ENCODE data around the gene ORAI2. TPM values are rescaled to one million over a fixed set of nuclear protein-coding genes. Genes with fewer than 3 reads are reported as not detected.

The ORAI2 gene
- total RNA-seq, 4 donors from 2014 or later = 4.4 to 18.6 (median 7.7) TPM

- DNase-seq (ENCODE audit: low spot score in 2 of 2) = no peak
- no peak overlapping the region for H3K27ac ChIP-seq
- TF ChIP-seq CTCF (IDR thresholded peaks at IDR 0.05) (no peak), POLR2A (IDR thresholded peaks at IDR 0.05) (no peak), EP300 (IDR thresholded peaks at IDR 0.05) (no peak)
Measured at GRCh38 chr7:102439963-102440795, 6.8 kb downstream of the ORAI2 start.

GRCh38 chr7:102444961-102445673 is 11.7 kb downstream of the ORAI2 start:
- H3K27ac ChIP-seq = no peak overlapping the region
- DNase-seq (ENCODE audit: low spot score in 2 of 2) = no peak
- 90 to 93% methylated on average over 17 of the region's 17 CpGs for WGBS, 2 donors

More at GRCh38 chr7:102439963-102440795, 6.8 kb downstream of the ORAI2 start:
- Histone ChIP-seq H3K9me3 (no peaks in the 10 kb centered on the region), H3K4me1 (no peaks in the 10 kb centered on the region), H3K36me3 (peaks cover 0 to 58% (median 0%) of the 10 kb centered on the region in 3 donors), H3K27me3 (no peaks in the 10 kb centered on the region), H3K4me3 (no peak overlapping the region)
- 68 to 76% methylated on average over 17 of the region's 17 CpGs for WGBS, 2 donors

DNA sequence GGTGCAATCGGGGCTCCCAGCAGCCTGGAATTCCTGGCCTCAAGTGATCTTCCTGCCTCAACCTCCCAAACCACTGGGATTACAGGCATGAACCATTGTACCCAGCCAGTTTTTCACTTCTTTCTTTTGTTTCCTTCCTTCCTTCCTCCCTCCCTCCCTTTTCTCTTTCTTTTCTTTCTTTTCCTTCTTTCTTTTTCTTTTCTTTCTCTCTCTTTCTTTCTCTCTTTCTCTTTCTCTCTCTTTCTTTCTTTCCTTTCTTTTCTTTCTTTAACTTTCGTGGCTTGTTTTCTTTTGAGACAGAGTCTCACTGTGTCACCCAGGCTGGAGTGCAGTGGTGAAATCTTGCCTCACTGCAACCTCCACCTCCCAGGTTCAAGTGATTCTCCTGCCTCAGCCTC is 12.3 kb downstream of the ORAI2 start:
- peaks cover 0 to 69% (median 8%) of the 10 kb centered on the region in 3 donors for H3K36me3 ChIP-seq
- 88 to 94% methylated on average over 2 of the region's 2 CpGs for WGBS, 2 donors

More at GRCh38 chr7:102444961-102445673, 11.7 kb downstream of the ORAI2 start:
- H3K4me3 ChIP-seq = no peak overlapping the region
- no peaks in the 10 kb centered on the region for H3K27me3 ChIP-seq
- peaks cover 0 to 75% (median 8%) of the 10 kb centered on the region in 3 donors for H3K36me3 ChIP-seq
- no peaks in the 10 kb centered on the region for H3K4me1 ChIP-seq
- no peak for TF ChIP-seq CTCF (IDR thresholded peaks at IDR 0.05)
- no peak for TF ChIP-seq POLR2A (IDR thresholded peaks at IDR 0.05)
- no peak for TF ChIP-seq EP300 (IDR thresholded peaks at IDR 0.05)
- H3K9me3 ChIP-seq = no peaks in the 10 kb centered on the region

DNA sequence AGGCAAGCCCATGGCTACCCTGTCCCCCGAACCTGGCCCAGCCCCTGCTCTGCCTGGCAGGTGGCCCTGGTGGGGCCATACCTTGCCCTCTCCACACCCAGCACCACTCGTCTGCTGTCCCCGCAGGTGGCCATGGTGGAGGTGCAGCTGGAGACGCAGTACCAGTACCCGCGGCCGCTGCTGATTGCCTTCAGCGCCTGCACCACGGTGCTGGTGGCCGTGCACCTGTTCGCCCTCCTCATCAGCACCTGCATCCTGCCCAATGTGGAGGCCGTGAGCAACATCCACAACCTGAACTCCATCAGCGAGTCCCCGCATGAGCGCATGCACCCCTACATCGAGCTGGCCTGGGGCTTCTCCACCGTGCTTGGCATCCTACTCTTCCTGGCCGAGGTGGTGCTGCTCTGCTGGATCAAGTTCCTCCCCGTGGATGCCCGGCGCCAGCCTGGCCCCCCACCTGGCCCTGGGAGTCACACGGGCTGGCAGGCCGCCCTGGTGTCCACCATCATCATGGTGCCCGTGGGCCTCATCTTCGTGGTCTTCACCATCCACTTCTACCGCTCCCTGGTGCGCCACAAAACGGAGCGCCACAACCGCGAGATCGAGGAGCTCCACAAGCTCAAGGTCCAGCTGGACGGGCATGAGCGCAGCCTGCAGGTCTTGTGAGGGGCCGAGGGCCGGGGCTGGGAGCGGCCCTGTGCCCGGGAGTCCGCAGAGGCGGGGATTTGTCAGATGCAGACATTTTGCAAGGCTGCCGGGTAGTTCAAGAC is 13.2 kb downstream of the ORAI2 start:
- no peak for TF ChIP-seq POLR2A (IDR thresholded peaks at IDR 0.05)
- TF ChIP-seq CTCF (IDR thresholded peaks at IDR 0.05) = no peak
- no peak for TF ChIP-seq EP300 (IDR thresholded peaks at IDR 0.05)
- H3K4me1 ChIP-seq = no peaks in the 10 kb centered on the region
- H3K27ac ChIP-seq = no peak overlapping the region
- no peak for DNase-seq (ENCODE audit: low spot score in 2 of 2)
- no peak overlapping the region for H3K4me3 ChIP-seq
- WGBS, 2 donors = 93% methylated on average over 13 to 33 of the region's 41 CpGs
- no peaks in the 10 kb centered on the region for H3K9me3 ChIP-seq
- H3K27me3 ChIP-seq = no peaks in the 10 kb centered on the region
- H3K36me3 ChIP-seq = peaks cover 0 to 61% (median 8%) of the 10 kb centered on the region in 3 donors

More for the DNA sequence above, 12.3 kb downstream of the ORAI2 start:
- H3K27ac ChIP-seq = no peak overlapping the region
- no peaks in the 10 kb centered on the region for H3K9me3 ChIP-seq
- no peaks in the 10 kb centered on the region for H3K27me3 ChIP-seq
- TF ChIP-seq POLR2A (IDR thresholded peaks at IDR 0.05) = no peak
- no peak for TF ChIP-seq CTCF (IDR thresholded peaks at IDR 0.05)
- no peak for TF ChIP-seq EP300 (IDR thresholded peaks at IDR 0.05)
- DNase-seq (ENCODE audit: low spot score in 2 of 2) = no peak
- no peaks in the 10 kb centered on the region for H3K4me1 ChIP-seq
- no peak overlapping the region for H3K4me3 ChIP-seq

Measured in tibial nerve (tissue), 4 donors.